Measurements from ENCODE around the gene LRRC51.
A peak's percentile ranks its signal among the peaks of the same experiment; 100 is the strongest.
"Not testable (repeated sequence)": the region's sequence is repeated elsewhere in the genome, so short reads cannot be mapped to it uniquely, and the experiment has no call there.

The LRRC51 gene

GRCh38 chr11:72111300-72112142 lies 30.9 kb downstream of the LRRC51 start:
- no peak for DNase-seq

GRCh38 chr11:72112143-72112977 lies 31.7 kb downstream of the LRRC51 start, which contains the start of gene ANAPC15:
TSS of gene ANAPC15 (minus strand) at chr11:72112695. CDS start at chr11:72111276, 1,419 bp downstream.
- peak; percentile 90 to 99 (median 98) for DNase-seq

- DNase-seq: no peak
These were observed 32.5 kb downstream of the LRRC51 start for GRCh38 chr11:72112978-72113808.

GRCh38 chr11:72114570-72114969 lies 33.9 kb downstream of the LRRC51 start:
- no peak for DNase-seq

- DNase-seq: no peak
These were observed 35.5 kb downstream of the LRRC51 start for GRCh38 chr11:72116019-72116755.

GRCh38 chr11:72119198-72119597 lies 38.5 kb downstream of the LRRC51 start:
- DNase-seq: no peak

- DNase-seq: no peak
These were observed 40.3 kb downstream of the LRRC51 start for GRCh38 chr11:72120930-72121329.

- DNase-seq: no peak
These were observed 42.0 kb downstream of the LRRC51 start for GRCh38 chr11:72122607-72123006.

- DNase-seq: no peak
These were observed 42.5 kb downstream of the LRRC51 start for GRCh38 chr11:72123117-72123653.

GRCh38 chr11:72124046-72124445 lies 43.4 kb downstream of the LRRC51 start:
- no peak for DNase-seq

- DNase-seq: no peak
These were observed 45.3 kb downstream of the LRRC51 start for GRCh38 chr11:72125956-72126355.

GRCh38 chr11:72127923-72128322 lies 47.3 kb downstream of the LRRC51 start:
- DNase-seq: no peak

GRCh38 chr11:72129381-72129780 lies 48.7 kb downstream of the LRRC51 start:
- DNase-seq: no peak

- no peak for DNase-seq
These were observed 52.0 kb downstream of the LRRC51 start for GRCh38 chr11:72132646-72133045.

- not testable (repeated sequence) for DNase-seq
These were observed 54.8 kb downstream of the LRRC51 start, which contains the start of gene FOLR3 for GRCh38 chr11:72135473-72135872. TSS of gene FOLR3 (plus strand) at chr11:72135725. CDS start at chr11:72135953, 228 bp downstream.

GRCh38 chr11:72135891-72136683 lies 55.4 kb downstream of the LRRC51 start:
- DNase-seq: no peak

GRCh38 chr11:72136684-72137262 lies 56.1 kb downstream of the LRRC51 start:
- DNase-seq: no peak

- no peak for DNase-seq
These were observed 58.3 kb downstream of the LRRC51 start for GRCh38 chr11:72138821-72139390.

GRCh38 chr11:72139500-72139899 lies 58.9 kb downstream of the LRRC51 start:
- DNase-seq: no peak

GRCh38 chr11:72140661-72141060 lies 60.0 kb downstream of the LRRC51 start:
- DNase-seq: no peak

Measured in stimulated activated naive CD4-positive, alpha-beta T cell (primary cell).